Suprapubic skin (tissue), 3 donors: ENCODE measurements around the gene DSCAML1.

Source experiments
- CTCF ChIP-seq, 2 donors: fragments of 200-600 bp in 1 of 2; fragments of 450-650 bp in 1 of 2; sonication (generic) in 1 of 2; IDR thresholded peaks; one replicate each; pipeline ENCODE4 v1.5.1; 2016 to 2019; ENCODE audit warnings: antibody characterized with exemption in 2 of 2, mild to moderate bottlenecking in 1 of 2, moderate library complexity in 1 of 2
- EP300 ChIP-seq: sonication (generic); formaldehyde crosslinking; IDR thresholded peaks from one replicate; pipeline ENCODE4 v1.6.1; 2017; ENCODE audit warnings: antibody characterized with exemption
- POLR2A ChIP-seq, 2 donors: fragments of 450-650 bp; IDR thresholded peaks; one replicate each; pipeline ENCODE4 v1.6.1; 2017; ENCODE audit warnings: antibody characterized with exemption in 2 of 2, mild to moderate bottlenecking in 2 of 2, moderate library complexity in 2 of 2

GRCh38 chr11:117481036-117481435 is 316.0 kb downstream of the DSCAML1 start:
- TF ChIP-seq POLR2A (IDR thresholded peaks at IDR 0.05) (no peak), CTCF (IDR thresholded peaks at IDR 0.05) (no peak), EP300 (no peak)
